Colonic mucosa (tissue), 4 donors: ENCODE results near the gene GMIP. TPM values are rescaled to one million over a fixed set of nuclear protein-coding genes. Genes with fewer than 3 reads are reported as not detected.

Experiments
- DNase-seq: peaks from one replicate; pipeline ENCODE4 v3.0.0-alpha.2; 2020
- H3K27ac ChIP-seq: fragments of 200-600 bp; one replicate; pipeline ENCODE4 v1.8.0; 2021
- H3K27me3 ChIP-seq: fragments of 200-600 bp; one replicate; pipeline ENCODE4 v1.8.0; 2021
- H3K36me3 ChIP-seq: fragments of 200-600 bp; one replicate; pipeline ENCODE4 v1.8.0; 2021
- H3K4me1 ChIP-seq: fragments of 200-600 bp; one replicate; pipeline ENCODE4 v1.8.0; 2021; ENCODE audit warnings: mild to moderate bottlenecking
- H3K4me3 ChIP-seq: fragments of 200-600 bp; one replicate; pipeline ENCODE4 v1.8.0; 2021
- H3K9ac ChIP-seq, 2 donors: one replicate each; pipeline ENCODE4 v1.7.0; 2013; ENCODE audit warnings: control low read depth in 2 of 2, low read depth in 2 of 2, low read length in 2 of 2
- H3K9me3 ChIP-seq: fragments of 200-600 bp; one replicate; pipeline ENCODE4 v1.8.0; 2021
- intact Hi-C: fragments of 100-400 bp; cut with DNase I; formaldehyde crosslinking; loops from one replicate; pipeline ENCODE4 v1.14.1; 2022
- total RNA-seq, 2 donors: library from RNA; stranded (reverse); fragmentation: NEBNext Ultra II Directional in 1 of 2; extraction: Animal tissue kit (Norgen Biotek cat#: 25700) in 1 of 2; gene quantifications; one replicate each; pipeline ENCODE4 v1.2.1, GENCODE V29; 2021
- TF ChIP-seq, protein P1 (sequence below): fragments of 200-600 bp; IDR thresholded peaks from one replicate; pipeline ENCODE4 v1.8.0; 2022; ENCODE audit warnings: antibody characterized with exemption, mild to moderate bottlenecking
- donor health status: healthy.
- donor health status: DM: no; HTN: no; CAD: no.
- donor health status: DM: no; HTN: no; CAD: no.

The GMIP gene
- total RNA-seq, 2 donors from 2014 or later: 31.4 to 32.2 TPM

DNA sequence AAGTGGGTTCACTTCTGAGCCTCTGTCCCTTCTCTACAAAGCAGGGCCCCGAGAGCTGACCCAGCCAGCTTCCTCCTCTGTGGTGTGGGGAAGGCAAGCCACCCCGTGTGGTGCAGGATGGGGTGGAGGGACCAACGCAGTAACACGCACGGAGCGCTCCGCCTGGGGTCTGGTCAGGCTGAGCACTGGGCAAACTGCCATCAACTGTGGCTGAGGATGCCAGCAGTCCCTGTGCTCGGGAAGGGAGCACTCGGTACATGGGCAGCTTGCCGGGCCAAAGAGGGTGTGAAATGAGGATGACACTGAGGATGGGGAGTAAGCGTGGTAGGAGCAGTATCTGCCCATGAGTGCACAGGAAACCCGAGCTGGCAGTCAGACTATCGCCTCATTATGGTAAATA, 7.6 kb upstream of the GMIP start:
- TF ChIP-seq, protein P1, sequence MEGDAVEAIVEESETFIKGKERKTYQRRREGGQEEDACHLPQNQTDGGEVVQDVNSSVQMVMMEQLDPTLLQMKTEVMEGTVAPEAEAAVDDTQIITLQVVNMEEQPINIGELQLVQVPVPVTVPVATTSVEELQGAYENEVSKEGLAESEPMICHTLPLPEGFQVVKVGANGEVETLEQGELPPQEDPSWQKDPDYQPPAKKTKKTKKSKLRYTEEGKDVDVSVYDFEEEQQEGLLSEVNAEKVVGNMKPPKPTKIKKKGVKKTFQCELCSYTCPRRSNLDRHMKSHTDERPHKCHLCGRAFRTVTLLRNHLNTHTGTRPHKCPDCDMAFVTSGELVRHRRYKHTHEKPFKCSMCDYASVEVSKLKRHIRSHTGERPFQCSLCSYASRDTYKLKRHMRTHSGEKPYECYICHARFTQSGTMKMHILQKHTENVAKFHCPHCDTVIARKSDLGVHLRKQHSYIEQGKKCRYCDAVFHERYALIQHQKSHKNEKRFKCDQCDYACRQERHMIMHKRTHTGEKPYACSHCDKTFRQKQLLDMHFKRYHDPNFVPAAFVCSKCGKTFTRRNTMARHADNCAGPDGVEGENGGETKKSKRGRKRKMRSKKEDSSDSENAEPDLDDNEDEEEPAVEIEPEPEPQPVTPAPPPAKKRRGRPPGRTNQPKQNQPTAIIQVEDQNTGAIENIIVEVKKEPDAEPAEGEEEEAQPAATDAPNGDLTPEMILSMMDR: no peak
- no peak overlapping the region for H3K9ac ChIP-seq
- H3K4me3 ChIP-seq: no peak overlapping the region
- no peaks in the 10 kb centered on the region for H3K9me3 ChIP-seq
- DNase-seq: no peak
- no peak overlapping the region for H3K27ac ChIP-seq
- intact Hi-C loops: no loop called here
- peaks cover 25% of the 10 kb centered on the region for H3K36me3 ChIP-seq
- no peaks in the 10 kb centered on the region for H3K27me3 ChIP-seq
- no peaks in the 10 kb centered on the region for H3K4me1 ChIP-seq

DNA sequence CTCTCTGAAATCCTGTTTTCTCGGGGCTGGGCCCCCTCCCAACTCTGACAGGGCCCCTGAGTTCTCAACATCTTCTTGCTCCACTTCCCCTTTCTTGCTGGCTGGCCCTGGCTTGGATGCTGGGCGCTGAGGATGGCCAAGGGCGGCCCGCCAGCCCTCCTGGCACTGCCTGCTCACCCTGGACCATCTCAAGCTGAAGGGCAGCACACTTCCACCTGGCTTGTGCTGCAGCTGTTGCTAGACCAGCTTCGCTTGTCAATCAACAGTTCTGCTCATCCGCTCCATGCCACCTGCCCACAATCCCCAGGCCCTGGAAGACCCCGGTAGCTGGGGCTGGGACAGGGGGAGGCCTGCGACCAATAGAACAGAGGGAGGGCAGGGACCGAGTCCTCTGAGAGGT, 6.9 kb upstream of the GMIP start:
- H3K9ac ChIP-seq: no peak overlapping the region
- H3K27ac ChIP-seq: no peak overlapping the region
- H3K4me3 ChIP-seq: no peak overlapping the region
- no peak for DNase-seq
- H3K27me3 ChIP-seq: no peaks in the 10 kb centered on the region
- H3K36me3 ChIP-seq: peaks cover 17% of the 10 kb centered on the region
- no peaks in the 10 kb centered on the region for H3K4me1 ChIP-seq
- intact Hi-C loops: no loop called here
- TF ChIP-seq, protein P1: no peak
- H3K9me3 ChIP-seq: no peaks in the 10 kb centered on the region

DNA sequence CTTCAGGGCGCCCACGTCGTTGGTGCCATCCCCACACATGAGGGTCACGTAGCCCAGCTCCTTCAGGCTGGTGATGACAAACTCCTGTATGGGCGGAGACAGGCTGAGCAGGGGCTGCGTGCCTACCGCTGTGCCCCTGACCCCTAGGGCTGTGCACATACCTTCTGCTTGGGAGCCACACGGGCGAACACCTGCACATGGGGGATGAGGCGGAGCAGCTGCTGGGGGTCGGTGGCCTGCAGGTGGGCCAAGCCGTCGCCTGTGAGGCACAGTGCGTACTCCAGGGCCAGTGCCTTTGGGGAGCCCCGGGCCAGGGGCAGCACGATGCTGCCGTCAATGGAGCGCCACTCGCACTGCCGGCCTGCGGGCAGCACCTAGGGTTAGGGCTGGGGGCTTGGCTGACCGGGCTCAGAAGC, 6.1 kb upstream of the GMIP start:
- no peaks in the 10 kb centered on the region for H3K9me3 ChIP-seq
- intact Hi-C loops: no loop called here

DNA sequence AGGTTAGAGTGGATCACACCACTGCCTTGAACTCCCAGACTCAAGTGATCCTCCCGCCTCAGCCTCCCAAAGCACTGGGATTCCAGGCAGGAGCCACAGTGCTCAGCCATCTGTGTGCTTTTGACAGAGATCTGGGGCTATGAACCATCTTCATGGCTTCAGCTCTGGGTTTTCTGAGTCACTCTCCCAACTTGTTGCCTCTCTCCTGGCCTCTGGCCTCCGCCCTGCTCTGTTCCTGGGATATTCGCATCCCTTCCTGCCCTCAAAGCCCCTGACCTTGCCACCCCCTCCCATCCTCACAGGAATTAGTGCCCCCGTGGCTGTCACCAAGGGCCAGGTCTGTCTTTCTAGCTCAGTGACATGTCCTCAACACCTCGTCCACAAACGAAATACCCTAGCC, 5.7 kb upstream of the GMIP start:
- intact Hi-C loops: no loop called here
- TF ChIP-seq, protein P1: no peak
- Histone ChIP-seq H3K9me3 (no peaks in the 10 kb centered on the region), H3K27me3 (no peaks in the 10 kb centered on the region), H3K27ac (no peak overlapping the region), H3K4me1 (no peaks in the 10 kb centered on the region), H3K9ac (no peak overlapping the region), H3K4me3 (no peak overlapping the region), H3K36me3 (peaks cover 6% of the 10 kb centered on the region)
- no peak for DNase-seq

More for the DNA sequence above, 6.1 kb upstream of the GMIP start:
- Histone ChIP-seq H3K36me3 (peaks cover 10% of the 10 kb centered on the region), H3K4me1 (no peaks in the 10 kb centered on the region), H3K27me3 (no peaks in the 10 kb centered on the region), H3K27ac (no peak overlapping the region), H3K4me3 (no peak overlapping the region), H3K9ac (no peak overlapping the region)
- TF ChIP-seq, protein P1: no peak
- no peak for DNase-seq

DNA sequence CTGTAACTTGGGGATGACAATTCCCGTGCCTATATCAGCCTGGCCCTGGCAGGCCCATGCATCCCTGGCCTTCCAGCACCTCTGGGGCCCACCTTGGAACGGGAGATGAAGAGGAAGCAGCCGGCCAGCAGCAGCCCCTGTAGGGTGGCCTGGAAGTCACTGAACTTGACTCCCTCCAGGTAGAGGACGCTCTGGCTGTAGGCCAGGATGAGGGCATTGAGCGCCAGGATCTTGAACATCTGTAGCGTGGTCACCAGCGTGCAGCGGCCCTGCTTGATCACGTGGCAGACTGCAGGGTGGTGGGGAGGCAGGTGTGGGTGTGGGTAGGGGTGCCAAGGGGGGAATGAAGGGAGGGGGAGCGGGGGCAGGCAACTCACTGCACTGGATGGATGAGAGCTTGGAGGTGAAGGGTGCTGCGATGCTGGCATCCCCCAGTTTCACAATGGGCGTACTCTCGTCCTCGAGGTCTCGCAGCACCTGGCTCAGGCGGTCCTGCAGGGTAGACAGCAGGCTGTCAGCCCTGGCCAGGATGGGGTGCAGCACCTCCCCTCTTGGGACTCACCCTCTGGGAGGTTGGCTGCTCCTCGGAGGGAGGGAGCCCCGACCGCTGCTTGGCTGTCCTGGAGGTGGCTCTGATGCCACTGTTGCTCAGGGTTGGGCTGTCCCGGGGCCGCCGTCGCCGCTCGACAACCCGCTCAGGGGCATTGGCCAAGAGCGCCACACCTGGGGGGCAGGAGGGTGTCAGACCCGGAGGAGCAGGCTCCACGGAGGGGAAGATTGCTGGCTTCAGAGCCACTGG, 3.8 kb upstream of the GMIP start:
- H3K36me3 ChIP-seq: peaks cover 4% of the 10 kb centered on the region
- no peak overlapping the region for H3K27ac ChIP-seq
- no peaks in the 10 kb centered on the region for H3K27me3 ChIP-seq
- no peaks in the 10 kb centered on the region for H3K9me3 ChIP-seq
- H3K9ac ChIP-seq: no peak overlapping the region
- TF ChIP-seq, protein P1: no peak
- no peak for DNase-seq
- H3K4me1 ChIP-seq: no peaks in the 10 kb centered on the region
- intact Hi-C loops: no loop called here
- H3K4me3 ChIP-seq: no peak overlapping the region
